Thyroid gland (tissue), 4 donors: ENCODE data around the gene ATRIP. TPM values are rescaled to one million over a fixed set of nuclear protein-coding genes. Genes with fewer than 3 reads are reported as not detected.
A peak's percentile ranks its signal among the peaks of the same experiment; 100 is the strongest.
"Not testable (repeated sequence)": the region's sequence is repeated elsewhere in the genome, so short reads cannot be mapped to it uniquely, and the experiment has no call there.

ENCODE experiments used
- DNase-seq, 2 donors: peaks; one replicate each; pipeline ENCODE4 v3.0.0-alpha.2; 2019
- H3K27ac ChIP-seq, 3 donors: fragments of 200-600 bp; sonication (generic); 1 replicate in 2 of 3; 2 replicates in 1 of 3; pipeline ENCODE4 v1.5.1; 2016 to 2019; ENCODE audit warnings: mild to moderate bottlenecking in 1 of 3, moderate library complexity in 1 of 3
- H3K27me3 ChIP-seq: fragments of 200-600 bp; sonication (generic); one replicate; pipeline ENCODE4 v1.5.1; 2019
- H3K36me3 ChIP-seq, 2 donors: fragments of 200-600 bp; sonication (generic); one replicate each; pipeline ENCODE4 v1.5.1; 2016 to 2019
- H3K4me1 ChIP-seq, 2 donors: fragments of 200-600 bp; sonication (generic); one replicate each; pipeline ENCODE4 v1.5.1; 2017 to 2019
- H3K4me3 ChIP-seq, 3 donors: fragments of 200-600 bp; sonication (generic); replicated peaks in 1 of 3; 1 replicate in 2 of 3; 2 replicates in 1 of 3; pipeline ENCODE4 v1.5.1; 2016; ENCODE audit warnings: mild to moderate bottlenecking in 1 of 3
- H3K9me3 ChIP-seq: fragments of 200-600 bp; sonication (generic); one replicate; pipeline ENCODE4 v1.5.1; 2017
- CTCF ChIP-seq, 6 experiments: fragments of 200-600 bp in 3 of 6; fragments of 450-650 bp in 3 of 6; sonication (generic) in 3 of 6; IDR thresholded peaks; one replicate each; pipeline ENCODE4 v1.5.1; 2016 to 2019; ENCODE audit warnings: antibody characterized with exemption in 6 of 6, mild to moderate bottlenecking in 2 of 6, inconsistent platforms in 1 of 6, moderate library complexity in 1 of 6
- POLR2A ChIP-seq, 2 donors: fragments of 450-650 bp; IDR thresholded peaks; one replicate each; pipeline ENCODE4 v1.6.1; 2017; ENCODE audit warnings: antibody characterized with exemption in 2 of 2, mild to moderate bottlenecking in 2 of 2, moderate library complexity in 1 of 2
- WGBS, 2 donors: methylation state at CpG; one replicate each; pipeline ENCODE4 v1.1.5; 2017; 5-methylcytosine and 5-hydroxymethylcytosine counted together
- intact Hi-C: fragments of 100-400 bp; cut with DNase I; formaldehyde crosslinking; loops from one replicate; pipeline ENCODE4 v1.15.1; 2023
- total RNA-seq, 4 donors: library from RNA; depleted of rRNA; stranded (reverse); fragments of >200 nt; gene quantifications; one replicate each; pipeline ENCODE4 v1.2.3, GENCODE V29; 2016

Gene ATRIP
- total RNA-seq, 4 donors from 2014 or later: 8.4 to 13.9 (median 11.0) TPM

- H3K36me3 ChIP-seq: peaks cover 5 to 11% of the 10 kb centered on the region in 2 donors
- no peaks in the 10 kb centered on the region for H3K27me3 ChIP-seq
- no peak overlapping the region for H3K4me3 ChIP-seq
- H3K9me3 ChIP-seq: no peaks in the 10 kb centered on the region
- 65% methylated on average over 6 of the region's 6 CpGs for WGBS, 2 donors
- TF ChIP-seq CTCF (IDR thresholded peaks at IDR 0.05) (peak in 5 of 6 experiments; percentile 63 to 97 (median 90)), POLR2A (IDR thresholded peaks at IDR 0.05) (no peak)
- intact Hi-C loops: loop anchor here (2.0 to 5.0 kb wide), 2 partner anchors 36 to 146 kb away; no protein-coding TSS in a partner anchor
- peaks cover 6 to 20% of the 10 kb centered on the region in 2 donors for H3K4me1 ChIP-seq
- H3K27ac ChIP-seq: peak overlapping the region in 2 of 3 donors; percentile 82 to 89
- peak; percentile 71 to 80 for DNase-seq
These were observed 45.6 kb upstream of the ATRIP start for GRCh38 chr3:48400824-48401433.

GRCh38 chr3:48401434-48401901 is 45.1 kb upstream of the ATRIP start:
- not testable (repeated sequence) for DNase-seq, H3K27me3 ChIP-seq, H3K9me3 ChIP-seq, H3K4me3 ChIP-seq
- H3K27ac ChIP-seq: peak overlapping the region; percentile 82 to 89 (median 83)
- peaks cover 6 to 20% of the 10 kb centered on the region in 2 donors for H3K4me1 ChIP-seq
- H3K36me3 ChIP-seq: peaks cover 5 to 17% of the 10 kb centered on the region in 2 donors
- intact Hi-C loops: loop anchor here (2.0 to 5.0 kb wide), 2 partner anchors 35 to 146 kb away; no protein-coding TSS in a partner anchor
- WGBS, 2 donors: 91 to 95% methylated on average over 12 of the region's 12 CpGs

GRCh38 chr3:48402281-48402732 is 44.2 kb upstream of the ATRIP start:
- intact Hi-C loops: loop anchor here (5.0 kb wide), 1 partner anchor 145 kb away; no protein-coding TSS in a partner anchor
- no peaks in the 10 kb centered on the region for H3K9me3 ChIP-seq
- H3K36me3 ChIP-seq: peaks cover 7 to 23% of the 10 kb centered on the region in 2 donors
- no peak overlapping the region for H3K4me3 ChIP-seq
- DNase-seq: peak; percentile 98
- peak overlapping the region; percentile 83 to 96 (median 89) for H3K27ac ChIP-seq
- no peaks in the 10 kb centered on the region for H3K27me3 ChIP-seq
- WGBS, 2 donors: 28 to 31% methylated on average over 8 of the region's 8 CpGs
- H3K4me1 ChIP-seq: peaks cover 6 to 20% of the 10 kb centered on the region in 2 donors
- peak in 1 of 6 experiments; percentile 27 for TF ChIP-seq CTCF (IDR thresholded peaks at IDR 0.05)
- TF ChIP-seq POLR2A (IDR thresholded peaks at IDR 0.05): no peak

GRCh38 chr3:48402907-48403306 is 43.6 kb upstream of the ATRIP start:
- no peaks in the 10 kb centered on the region for H3K27me3 ChIP-seq
- H3K36me3 ChIP-seq: peaks cover 13 to 25% of the 10 kb centered on the region in 2 donors
- no peak overlapping the region for H3K4me3 ChIP-seq
- DNase-seq: peak in 1 of 2 donors; percentile 2
- TF ChIP-seq POLR2A (IDR thresholded peaks at IDR 0.05) (no peak), CTCF (IDR thresholded peaks at IDR 0.05) (no peak)
- H3K4me1 ChIP-seq: peaks cover 6 to 20% of the 10 kb centered on the region in 2 donors
- no peaks in the 10 kb centered on the region for H3K9me3 ChIP-seq
- H3K27ac ChIP-seq: peak overlapping the region; percentile 83 to 96 (median 89)
- intact Hi-C loops: loop anchor here (5.0 kb wide), 1 partner anchor 144 kb away; no protein-coding TSS in a partner anchor
- WGBS, 2 donors: 51 to 56% methylated on average over 2 to 3 of the region's 3 CpGs

- Histone ChIP-seq H3K4me1 (peaks cover 6 to 20% of the 10 kb centered on the region in 2 donors), H3K4me3 (no peak overlapping the region), H3K27me3 (no peaks in the 10 kb centered on the region), H3K27ac (peak overlapping the region in 2 of 3 donors; percentile 83 to 89), H3K36me3 (peaks cover 20 to 34% of the 10 kb centered on the region in 2 donors), H3K9me3 (no peaks in the 10 kb centered on the region)
- WGBS, 2 donors: 90 to 100% methylated on average over 5 to 10 of the region's 15 CpGs
- no peak for TF ChIP-seq CTCF (IDR thresholded peaks at IDR 0.05)
- TF ChIP-seq POLR2A (IDR thresholded peaks at IDR 0.05): no peak
- DNase-seq: peak in 1 of 2 donors; percentile 2
- intact Hi-C loops: loop anchor here (5.0 kb wide), 1 partner anchor 144 kb away; no protein-coding TSS in a partner anchor
These were observed 42.8 kb upstream of the ATRIP start for GRCh38 chr3:48403533-48404439.
